ENCODE data around the gene GLI3. TPM values are rescaled to one million over a fixed set of nuclear protein-coding genes. Genes with fewer than 3 reads are reported as not detected.

GLI3 gene
- total and polyA plus RNA-seq, 8 donors: 0.29 to 7.0 (median 2.3) TPM

DNA sequence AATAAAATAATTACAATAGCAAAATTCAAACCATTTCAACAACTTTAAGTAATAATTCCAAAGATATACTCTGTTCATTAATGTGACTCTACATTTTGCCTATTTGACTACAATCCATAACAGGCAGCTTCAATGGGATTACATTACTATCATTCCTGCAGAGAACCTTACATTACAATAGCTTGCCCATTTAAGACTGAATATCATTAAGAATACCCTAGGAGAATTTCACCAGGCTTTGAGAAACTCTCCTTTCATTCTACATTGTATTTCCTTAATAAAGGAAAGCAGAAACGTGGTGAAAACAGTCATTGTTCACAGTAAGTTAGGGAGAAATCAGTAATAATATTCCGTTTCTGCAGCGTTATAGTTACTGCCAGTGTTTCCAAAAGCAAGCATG, 209.5 kb downstream of the GLI3 start:
- Histone ChIP-seq H3K27me3 (no peaks in the 10 kb centered on the region), H3K9me3 (no peaks in the 10 kb centered on the region), H3K4me1 (no peaks in the 10 kb centered on the region), H3K27ac (no peak overlapping the region), H3K4me3 (no peak overlapping the region), H3K36me3 (peaks cover 0 to 22% (median 10%) of the 10 kb centered on the region in 4 donors)
- intact Hi-C loops (cut with DNase I; ENCODE audit: low total_unique reads): no loop called here
- no peak for TF ChIP-seq POLR2AphosphoS5 (IDR thresholded peaks at IDR 0.05)
- TF ChIP-seq POLR2A (IDR thresholded peaks at IDR 0.05): no peak
- no peak for TF ChIP-seq EP300 (IDR thresholded peaks at IDR 0.05)
- TF ChIP-seq, protein P1, sequence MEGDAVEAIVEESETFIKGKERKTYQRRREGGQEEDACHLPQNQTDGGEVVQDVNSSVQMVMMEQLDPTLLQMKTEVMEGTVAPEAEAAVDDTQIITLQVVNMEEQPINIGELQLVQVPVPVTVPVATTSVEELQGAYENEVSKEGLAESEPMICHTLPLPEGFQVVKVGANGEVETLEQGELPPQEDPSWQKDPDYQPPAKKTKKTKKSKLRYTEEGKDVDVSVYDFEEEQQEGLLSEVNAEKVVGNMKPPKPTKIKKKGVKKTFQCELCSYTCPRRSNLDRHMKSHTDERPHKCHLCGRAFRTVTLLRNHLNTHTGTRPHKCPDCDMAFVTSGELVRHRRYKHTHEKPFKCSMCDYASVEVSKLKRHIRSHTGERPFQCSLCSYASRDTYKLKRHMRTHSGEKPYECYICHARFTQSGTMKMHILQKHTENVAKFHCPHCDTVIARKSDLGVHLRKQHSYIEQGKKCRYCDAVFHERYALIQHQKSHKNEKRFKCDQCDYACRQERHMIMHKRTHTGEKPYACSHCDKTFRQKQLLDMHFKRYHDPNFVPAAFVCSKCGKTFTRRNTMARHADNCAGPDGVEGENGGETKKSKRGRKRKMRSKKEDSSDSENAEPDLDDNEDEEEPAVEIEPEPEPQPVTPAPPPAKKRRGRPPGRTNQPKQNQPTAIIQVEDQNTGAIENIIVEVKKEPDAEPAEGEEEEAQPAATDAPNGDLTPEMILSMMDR (IDR thresholded peaks at IDR 0.05): no peak
- WGBS, 5 donors: 72 to 88% (median 81%) methylated on average over 3 of the region's 3 CpGs
- DNase-seq: no peak

GRCh38 chr7:42026622-42027197, 210.3 kb downstream of the GLI3 start:
- Histone ChIP-seq H3K36me3 (peaks cover 0 to 22% (median 10%) of the 10 kb centered on the region in 4 donors), H3K27me3 (no peaks in the 10 kb centered on the region), H3K27ac (no peak overlapping the region), H3K4me3 (no peak overlapping the region), H3K9me3 (no peaks in the 10 kb centered on the region), H3K4me1 (no peaks in the 10 kb centered on the region)
- intact Hi-C loops (cut with DNase I; ENCODE audit: low total_unique reads): no loop called here
- TF ChIP-seq EP300 (IDR thresholded peaks at IDR 0.05) (no peak), POLR2A (IDR thresholded peaks at IDR 0.05) (no peak), POLR2AphosphoS5 (IDR thresholded peaks at IDR 0.05) (no peak)
- TF ChIP-seq, protein P1 (IDR thresholded peaks at IDR 0.05): no peak
- DNase-seq: no peak
- WGBS, 5 donors: 90 to 95% (median 94%) methylated on average over 6 of the region's 6 CpGs

- Histone ChIP-seq H3K27ac (no peak overlapping the region), H3K36me3 (peaks cover 0 to 22% (median 10%) of the 10 kb centered on the region in 4 donors), H3K4me3 (no peak overlapping the region), H3K4me1 (no peaks in the 10 kb centered on the region), H3K9me3 (no peaks in the 10 kb centered on the region), H3K27me3 (no peaks in the 10 kb centered on the region)
- intact Hi-C loops (cut with DNase I; ENCODE audit: low total_unique reads): no loop called here
- DNase-seq: no peak
- WGBS, 5 donors: 85 to 95% (median 92%) methylated on average over 15 of the region's 15 CpGs
- TF ChIP-seq, protein P1 (IDR thresholded peaks at IDR 0.05): no peak
- TF ChIP-seq EP300 (IDR thresholded peaks at IDR 0.05) (no peak), POLR2AphosphoS5 (IDR thresholded peaks at IDR 0.05) (no peak), POLR2A (IDR thresholded peaks at IDR 0.05) (no peak)
Observed at GRCh38 chr7:42025635-42026375, 211.2 kb downstream of the GLI3 start.

GRCh38 chr7:42024537-42024936, 212.5 kb downstream of the GLI3 start:
- Histone ChIP-seq H3K4me1 (no peaks in the 10 kb centered on the region), H3K9me3 (no peaks in the 10 kb centered on the region), H3K4me3 (no peak overlapping the region), H3K27me3 (no peaks in the 10 kb centered on the region), H3K36me3 (peaks cover 0 to 22% (median 10%) of the 10 kb centered on the region in 4 donors), H3K27ac (no peak overlapping the region)
- TF ChIP-seq, protein P1 (IDR thresholded peaks at IDR 0.05): no peak
- no peak for TF ChIP-seq EP300 (IDR thresholded peaks at IDR 0.05)
- TF ChIP-seq POLR2AphosphoS5 (IDR thresholded peaks at IDR 0.05): no peak
- no peak for TF ChIP-seq POLR2A (IDR thresholded peaks at IDR 0.05)
- no peak for DNase-seq
- WGBS, 5 donors: 87 to 97% (median 93%) methylated on average over 4 of the region's 4 CpGs
- intact Hi-C loops (cut with DNase I; ENCODE audit: low total_unique reads): no loop called here

All from stomach (tissue), 9 donors.